Caco-2 (cell line): Measurements from ENCODE around the gene SRP19. TPM values are rescaled to one million over a fixed set of nuclear protein-coding genes. Genes with fewer than 3 reads are reported as not detected.

ENCODE experiments used
- BruUV-seq: library from RNA; stranded (reverse); fragments of 400-500 nt; replicated peaks from 2 replicates; lab custom pipeline; 2021; lab: Mats Ljungman, UMichigan
- CTCF ChIA-PET: fragments of 300-600 bp; sonication (Branson Sonifier 250); formaldehyde crosslinking; loops from one replicate; lab custom pipeline; 2022; ENCODE audit warnings: antibody characterized with exemption; lab: Charles Lee
- POLR2A ChIA-PET: fragments of 300-600 bp; sonication (Branson Sonifier 250); formaldehyde crosslinking; loops from one replicate; lab custom pipeline; 2022; ENCODE audit warnings: antibody characterized with exemption; lab: Charles Lee
- DNase-seq, 2 experiments: peaks; one replicate each; pipeline versions ENCODE4 v3.0.0 to v3.0.0-alpha.2; 2020 to 2022
- H3K27me3 ChIP-seq: replicated peaks from 2 replicates; pipeline ENCODE4 v1.6.0; 2011; ENCODE audit warnings: low read length; ENCODE audit not compliant: control insufficient read depth, insufficient read depth
- H3K36me3 ChIP-seq: 2 replicates; pipeline ENCODE4 v1.5.1; 2011; ENCODE audit warnings: low read length; ENCODE audit not compliant: control insufficient read depth, insufficient read depth
- H3K4me1 ChIP-seq: fragments of 250-450 bp; sonication (Bioruptor Pico); 2 replicates; pipeline ENCODE4 v1.5.1; 2020; ENCODE audit warnings: mild to moderate bottlenecking
- H3K4me3 ChIP-seq: 2 replicates; pipeline ENCODE4 v1.5.1; 2011; ENCODE audit warnings: low read depth, mild to moderate bottlenecking, control low read depth, low read length
- H3K9me3 ChIP-seq: fragments of 250-450 bp; sonication (Bioruptor Pico); 2 replicates; pipeline ENCODE4 v1.5.1; 2020; ENCODE audit warnings: mild to moderate bottlenecking, moderate library complexity
- H3K27ac Mint-ChIP-seq: one replicate; pipeline ENCODE4 v1.8.0; 2022; ENCODE audit warnings: mixed read lengths; ENCODE audit not compliant: unreplicated experiment
- H3K27me3 Mint-ChIP-seq: one replicate; pipeline ENCODE4 v1.8.0; 2022; ENCODE audit warnings: mixed read lengths; ENCODE audit not compliant: insufficient read depth, unreplicated experiment
- H3K36me3 Mint-ChIP-seq: one replicate; pipeline ENCODE4 v1.8.0; 2022; ENCODE audit warnings: mild to moderate bottlenecking, mixed read lengths; ENCODE audit not compliant: insufficient read depth, unreplicated experiment
- H3K4me1 Mint-ChIP-seq: one replicate; pipeline ENCODE4 v1.8.0; 2022; ENCODE audit warnings: low read depth, mixed read lengths; ENCODE audit not compliant: unreplicated experiment
- H3K4me3 Mint-ChIP-seq: one replicate; pipeline ENCODE4 v1.8.0; 2022; ENCODE audit warnings: mild to moderate bottlenecking, moderate library complexity, mixed read lengths; ENCODE audit not compliant: unreplicated experiment
- H3K9me3 Mint-ChIP-seq: one replicate; pipeline ENCODE4 v1.8.0; 2022; ENCODE audit warnings: mixed read lengths; ENCODE audit not compliant: unreplicated experiment
- CTCF ChIP-seq, 2 experiments: fragments of 200-600 bp in 1 of 2; IDR thresholded peaks; 1 replicate in 1 of 2; 2 replicates in 1 of 2; pipeline versions ENCODE4 v1.5.1 to v1.8.0; 2011 to 2022; ENCODE audit warnings: antibody characterized with exemption in 1 of 2, control low read depth in 1 of 2, inconsistent platforms in 1 of 2, low read depth in 1 of 2, low read length in 1 of 2, mild to moderate bottlenecking in 1 of 2, moderate library complexity in 1 of 2; ENCODE audit not compliant: insufficient read depth in 1 of 2, severe bottlenecking in 1 of 2, unreplicated experiment in 1 of 2
- intact Hi-C: fragments of 100-400 bp; cut with micrococcal nuclease; formaldehyde crosslinking; loops from one replicate; pipeline ENCODE4 v1.10.0; 2022; ENCODE audit not compliant: unreplicated experiment
- total RNA-seq: library from RNA; stranded (reverse); gene quantifications from 2 replicates; pipeline ENCODE4 v1.2.3, GENCODE V29; 2022

SRP19 gene
- total RNA-seq, 1 experiment from 2014 or later = 65.1 TPM

GRCh38 chr5:112822456-112822855 lies 38.6 kb upstream of the SRP19 start:
- intact Hi-C loops = no loop called here
- TF ChIP-seq CTCF (IDR thresholded peaks at IDR 0.05; ENCODE audit: insufficient read depth in 1 of 2, low read depth in 1 of 2, low read length in 1 of 2, severe bottlenecking in 1 of 2, unreplicated experiment in 1 of 2) = no peak

GRCh38 chr5:112823181-112823580 lies 37.9 kb upstream of the SRP19 start:
- intact Hi-C loops = no loop called here
- Mint-ChIP-seq H3K36me3 (peaks cover 17% of the 10 kb centered on the region), H3K27ac (no peak overlapping the region), H3K27me3 (no peaks in the 10 kb centered on the region), H3K9me3 (peaks cover 10% of the 10 kb centered on the region), H3K4me1 (peaks cover 12% of the 10 kb centered on the region), H3K4me3 (no peak overlapping the region)
- no peaks in the 10 kb centered on the region for H3K9me3 ChIP-seq
- peaks cover 2% of the 10 kb centered on the region for H3K36me3 ChIP-seq
- CTCF ChIA-PET = no interaction called here
- peaks cover 9% of the 10 kb centered on the region; the same call in 1 of the 2 replicates for H3K4me1 ChIP-seq
- POLR2A ChIA-PET = no interaction called here
- H3K4me3 ChIP-seq = no peak overlapping the region
- no peak for TF ChIP-seq CTCF (IDR thresholded peaks at IDR 0.05; ENCODE audit: insufficient read depth in 1 of 2, low read depth in 1 of 2, low read length in 1 of 2, severe bottlenecking in 1 of 2, unreplicated experiment in 1 of 2)
- BruUV-seq = no TSS peak
- no peak for DNase-seq
- no peaks in the 10 kb centered on the region for H3K27me3 ChIP-seq

More at GRCh38 chr5:112822456-112822855, 38.6 kb upstream of the SRP19 start:
- Mint-ChIP-seq H3K4me3 (no peak overlapping the region), H3K36me3 (peaks cover 17% of the 10 kb centered on the region), H3K4me1 (peaks cover 12% of the 10 kb centered on the region), H3K27me3 (no peaks in the 10 kb centered on the region), H3K27ac (no peak overlapping the region), H3K9me3 (peaks cover 10% of the 10 kb centered on the region)
- ChIA-PET CTCF (no interaction called here), POLR2A (no interaction called here)
- BruUV-seq = no TSS peak
- no peak for DNase-seq
- Histone ChIP-seq H3K9me3 (no peaks in the 10 kb centered on the region), H3K4me1 (peaks cover 9% of the 10 kb centered on the region; the same call in 1 of the 2 replicates), H3K4me3 (no peak overlapping the region), H3K27me3 (no peaks in the 10 kb centered on the region), H3K36me3 (peaks cover 2% of the 10 kb centered on the region)

GRCh38 chr5:112823656-112824055 lies 37.4 kb upstream of the SRP19 start:
- ChIA-PET POLR2A (no interaction called here), CTCF (no interaction called here)
- Mint-ChIP-seq H3K27me3 (no peaks in the 10 kb centered on the region), H3K36me3 (peaks cover 17% of the 10 kb centered on the region), H3K9me3 (peaks cover 10% of the 10 kb centered on the region), H3K4me3 (no peak overlapping the region), H3K4me1 (peaks cover 12% of the 10 kb centered on the region), H3K27ac (no peak overlapping the region)
- DNase-seq = peak in 1 of 2 experiments; percentile 50
- Histone ChIP-seq H3K4me1 (peaks cover 9% of the 10 kb centered on the region; the same call in 1 of the 2 replicates), H3K27me3 (no peaks in the 10 kb centered on the region), H3K36me3 (peaks cover 2% of the 10 kb centered on the region), H3K4me3 (no peak overlapping the region), H3K9me3 (no peaks in the 10 kb centered on the region)
- intact Hi-C loops = no loop called here
- no TSS peak for BruUV-seq
- TF ChIP-seq CTCF (IDR thresholded peaks at IDR 0.05; ENCODE audit: insufficient read depth in 1 of 2, low read depth in 1 of 2, low read length in 1 of 2, severe bottlenecking in 1 of 2, unreplicated experiment in 1 of 2) = no peak
